Measurements from ENCODE around the gene SOX6. TPM values are rescaled to one million over a fixed set of nuclear protein-coding genes. Genes with fewer than 3 reads are reported as not detected.

Gene SOX6
- total and polyA plus RNA-seq, 2 experiments from 2014 or later, result 0.03 to 0.66 TPM

DNA sequence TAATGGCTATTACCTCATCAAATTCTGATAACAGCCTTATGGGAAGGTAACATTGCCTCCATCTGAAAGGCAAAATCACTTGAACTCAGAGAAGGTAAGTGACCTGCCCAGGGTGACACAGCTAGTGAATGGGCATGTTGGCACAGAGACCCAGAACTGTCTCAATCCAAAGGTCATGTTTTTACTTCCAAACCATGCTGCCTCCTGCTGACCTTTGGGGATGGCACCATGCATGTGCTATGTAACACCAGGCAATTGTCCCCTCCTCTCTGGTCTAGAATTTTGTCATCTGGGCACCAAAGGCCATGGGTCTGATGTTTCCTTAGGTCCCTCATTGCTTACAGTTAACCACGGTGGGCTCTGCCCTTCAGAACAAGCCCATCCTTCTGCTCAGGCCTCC lies 417.4 kb downstream of the SOX6 start:
- TF ChIP-seq, protein P1, sequence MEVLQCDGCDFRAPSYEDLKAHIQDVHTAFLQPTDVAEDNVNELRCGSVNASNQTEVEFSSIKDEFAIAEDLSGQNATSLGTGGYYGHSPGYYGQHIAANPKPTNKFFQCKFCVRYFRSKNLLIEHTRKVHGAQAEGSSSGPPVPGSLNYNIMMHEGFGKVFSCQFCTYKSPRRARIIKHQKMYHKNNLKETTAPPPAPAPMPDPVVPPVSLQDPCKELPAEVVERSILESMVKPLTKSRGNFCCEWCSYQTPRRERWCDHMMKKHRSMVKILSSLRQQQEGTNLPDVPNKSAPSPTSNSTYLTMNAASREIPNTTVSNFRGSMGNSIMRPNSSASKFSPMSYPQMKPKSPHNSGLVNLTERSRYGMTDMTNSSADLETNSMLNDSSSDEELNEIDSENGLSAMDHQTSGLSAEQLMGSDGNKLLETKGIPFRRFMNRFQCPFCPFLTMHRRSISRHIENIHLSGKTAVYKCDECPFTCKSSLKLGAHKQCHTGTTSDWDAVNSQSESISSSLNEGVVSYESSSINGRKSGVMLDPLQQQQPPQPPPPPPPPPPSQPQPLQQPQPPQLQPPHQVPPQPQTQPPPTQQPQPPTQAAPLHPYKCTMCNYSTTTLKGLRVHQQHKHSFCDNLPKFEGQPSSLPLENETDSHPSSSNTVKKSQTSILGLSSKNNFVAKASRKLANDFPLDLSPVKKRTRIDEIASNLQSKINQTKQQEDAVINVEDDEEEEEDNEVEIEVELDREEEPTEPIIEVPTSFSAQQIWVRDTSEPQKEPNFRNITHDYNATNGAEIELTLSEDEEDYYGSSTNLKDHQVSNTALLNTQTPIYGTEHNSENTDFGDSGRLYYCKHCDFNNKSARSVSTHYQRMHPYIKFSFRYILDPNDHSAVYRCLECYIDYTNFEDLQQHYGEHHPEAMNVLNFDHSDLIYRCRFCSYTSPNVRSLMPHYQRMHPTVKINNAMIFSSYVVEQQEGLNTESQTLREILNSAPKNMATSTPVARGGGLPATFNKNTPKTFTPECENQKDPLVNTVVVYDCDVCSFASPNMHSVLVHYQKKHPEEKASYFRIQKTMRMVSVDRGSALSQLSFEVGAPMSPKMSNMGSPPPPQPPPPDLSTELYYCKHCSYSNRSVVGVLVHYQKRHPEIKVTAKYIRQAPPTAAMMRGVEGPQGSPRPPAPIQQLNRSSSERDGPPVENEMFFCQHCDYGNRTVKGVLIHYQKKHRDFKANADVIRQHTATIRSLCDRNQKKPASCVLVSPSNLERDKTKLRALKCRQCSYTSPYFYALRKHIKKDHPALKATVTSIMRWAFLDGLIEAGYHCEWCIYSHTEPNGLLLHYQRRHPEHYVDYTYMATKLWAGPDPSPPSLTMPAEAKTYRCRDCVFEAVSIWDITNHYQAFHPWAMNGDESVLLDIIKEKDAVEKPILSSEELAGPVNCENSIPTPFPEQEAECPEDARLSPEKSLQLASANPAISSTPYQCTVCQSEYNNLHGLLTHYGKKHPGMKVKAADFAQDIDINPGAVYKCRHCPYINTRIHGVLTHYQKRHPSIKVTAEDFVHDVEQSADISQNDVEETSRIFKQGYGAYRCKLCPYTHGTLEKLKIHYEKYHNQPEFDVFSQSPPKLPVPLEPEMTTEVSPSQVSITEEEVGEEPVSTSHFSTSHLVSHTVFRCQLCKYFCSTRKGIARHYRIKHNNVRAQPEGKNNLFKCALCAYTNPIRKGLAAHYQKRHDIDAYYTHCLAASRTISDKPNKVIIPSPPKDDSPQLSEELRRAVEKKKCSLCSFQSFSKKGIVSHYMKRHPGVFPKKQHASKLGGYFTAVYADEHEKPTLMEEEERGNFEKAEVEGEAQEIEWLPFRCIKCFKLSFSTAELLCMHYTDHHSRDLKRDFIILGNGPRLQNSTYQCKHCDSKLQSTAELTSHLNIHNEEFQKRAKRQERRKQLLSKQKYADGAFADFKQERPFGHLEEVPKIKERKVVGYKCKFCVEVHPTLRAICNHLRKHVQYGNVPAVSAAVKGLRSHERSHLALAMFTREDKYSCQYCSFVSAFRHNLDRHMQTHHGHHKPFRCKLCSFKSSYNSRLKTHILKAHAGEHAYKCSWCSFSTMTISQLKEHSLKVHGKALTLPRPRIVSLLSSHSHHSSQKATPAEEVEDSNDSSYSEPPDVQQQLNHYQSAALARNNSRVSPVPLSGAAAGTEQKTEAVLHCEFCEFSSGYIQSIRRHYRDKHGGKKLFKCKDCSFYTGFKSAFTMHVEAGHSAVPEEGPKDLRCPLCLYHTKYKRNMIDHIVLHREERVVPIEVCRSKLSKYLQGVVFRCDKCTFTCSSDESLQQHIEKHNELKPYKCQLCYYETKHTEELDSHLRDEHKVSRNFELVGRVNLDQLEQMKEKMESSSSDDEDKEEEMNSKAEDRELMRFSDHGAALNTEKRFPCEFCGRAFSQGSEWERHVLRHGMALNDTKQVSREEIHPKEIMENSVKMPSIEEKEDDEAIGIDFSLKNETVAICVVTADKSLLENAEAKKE (CRISPR knock-in tag; IDR thresholded peaks at IDR 0.05), result no peak
- TF ChIP-seq EZH2 (IDR thresholded peaks at IDR 0.05; ENCODE audit: low read depth, unreplicated experiment), result no peak
- no peak for TF ChIP-seq ZNF114 (CRISPR knock-in tag; IDR thresholded peaks at IDR 0.05)
- TF ChIP-seq ZNF331 (CRISPR knock-in tag; IDR thresholded peaks at IDR 0.05; ENCODE audit: low read depth), result no peak
- TF ChIP-seq EZH2phosphoT487 (IDR thresholded peaks at IDR 0.05; ENCODE audit: unreplicated experiment), result no peak
- TF ChIP-seq JUNB (IDR thresholded peaks at IDR 0.05; ENCODE audit: unreplicated experiment), result no peak
- TF ChIP-seq, protein P2, sequence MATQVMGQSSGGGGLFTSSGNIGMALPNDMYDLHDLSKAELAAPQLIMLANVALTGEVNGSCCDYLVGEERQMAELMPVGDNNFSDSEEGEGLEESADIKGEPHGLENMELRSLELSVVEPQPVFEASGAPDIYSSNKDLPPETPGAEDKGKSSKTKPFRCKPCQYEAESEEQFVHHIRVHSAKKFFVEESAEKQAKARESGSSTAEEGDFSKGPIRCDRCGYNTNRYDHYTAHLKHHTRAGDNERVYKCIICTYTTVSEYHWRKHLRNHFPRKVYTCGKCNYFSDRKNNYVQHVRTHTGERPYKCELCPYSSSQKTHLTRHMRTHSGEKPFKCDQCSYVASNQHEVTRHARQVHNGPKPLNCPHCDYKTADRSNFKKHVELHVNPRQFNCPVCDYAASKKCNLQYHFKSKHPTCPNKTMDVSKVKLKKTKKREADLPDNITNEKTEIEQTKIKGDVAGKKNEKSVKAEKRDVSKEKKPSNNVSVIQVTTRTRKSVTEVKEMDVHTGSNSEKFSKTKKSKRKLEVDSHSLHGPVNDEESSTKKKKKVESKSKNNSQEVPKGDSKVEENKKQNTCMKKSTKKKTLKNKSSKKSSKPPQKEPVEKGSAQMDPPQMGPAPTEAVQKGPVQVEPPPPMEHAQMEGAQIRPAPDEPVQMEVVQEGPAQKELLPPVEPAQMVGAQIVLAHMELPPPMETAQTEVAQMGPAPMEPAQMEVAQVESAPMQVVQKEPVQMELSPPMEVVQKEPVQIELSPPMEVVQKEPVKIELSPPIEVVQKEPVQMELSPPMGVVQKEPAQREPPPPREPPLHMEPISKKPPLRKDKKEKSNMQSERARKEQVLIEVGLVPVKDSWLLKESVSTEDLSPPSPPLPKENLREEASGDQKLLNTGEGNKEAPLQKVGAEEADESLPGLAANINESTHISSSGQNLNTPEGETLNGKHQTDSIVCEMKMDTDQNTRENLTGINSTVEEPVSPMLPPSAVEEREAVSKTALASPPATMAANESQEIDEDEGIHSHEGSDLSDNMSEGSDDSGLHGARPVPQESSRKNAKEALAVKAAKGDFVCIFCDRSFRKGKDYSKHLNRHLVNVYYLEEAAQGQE (IDR thresholded peaks at IDR 0.05; ENCODE audit: unreplicated experiment), result no peak
- TF ChIP-seq, protein P3, sequence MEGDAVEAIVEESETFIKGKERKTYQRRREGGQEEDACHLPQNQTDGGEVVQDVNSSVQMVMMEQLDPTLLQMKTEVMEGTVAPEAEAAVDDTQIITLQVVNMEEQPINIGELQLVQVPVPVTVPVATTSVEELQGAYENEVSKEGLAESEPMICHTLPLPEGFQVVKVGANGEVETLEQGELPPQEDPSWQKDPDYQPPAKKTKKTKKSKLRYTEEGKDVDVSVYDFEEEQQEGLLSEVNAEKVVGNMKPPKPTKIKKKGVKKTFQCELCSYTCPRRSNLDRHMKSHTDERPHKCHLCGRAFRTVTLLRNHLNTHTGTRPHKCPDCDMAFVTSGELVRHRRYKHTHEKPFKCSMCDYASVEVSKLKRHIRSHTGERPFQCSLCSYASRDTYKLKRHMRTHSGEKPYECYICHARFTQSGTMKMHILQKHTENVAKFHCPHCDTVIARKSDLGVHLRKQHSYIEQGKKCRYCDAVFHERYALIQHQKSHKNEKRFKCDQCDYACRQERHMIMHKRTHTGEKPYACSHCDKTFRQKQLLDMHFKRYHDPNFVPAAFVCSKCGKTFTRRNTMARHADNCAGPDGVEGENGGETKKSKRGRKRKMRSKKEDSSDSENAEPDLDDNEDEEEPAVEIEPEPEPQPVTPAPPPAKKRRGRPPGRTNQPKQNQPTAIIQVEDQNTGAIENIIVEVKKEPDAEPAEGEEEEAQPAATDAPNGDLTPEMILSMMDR (conservative IDR thresholded peaks at IDR 0.05; ENCODE audit: low read depth in 2 of 2), result no peak
- no peak for TF ChIP-seq POLR2AphosphoS5 (IDR thresholded peaks at IDR 0.05; ENCODE audit: low read depth)
- TF ChIP-seq, protein P4, sequence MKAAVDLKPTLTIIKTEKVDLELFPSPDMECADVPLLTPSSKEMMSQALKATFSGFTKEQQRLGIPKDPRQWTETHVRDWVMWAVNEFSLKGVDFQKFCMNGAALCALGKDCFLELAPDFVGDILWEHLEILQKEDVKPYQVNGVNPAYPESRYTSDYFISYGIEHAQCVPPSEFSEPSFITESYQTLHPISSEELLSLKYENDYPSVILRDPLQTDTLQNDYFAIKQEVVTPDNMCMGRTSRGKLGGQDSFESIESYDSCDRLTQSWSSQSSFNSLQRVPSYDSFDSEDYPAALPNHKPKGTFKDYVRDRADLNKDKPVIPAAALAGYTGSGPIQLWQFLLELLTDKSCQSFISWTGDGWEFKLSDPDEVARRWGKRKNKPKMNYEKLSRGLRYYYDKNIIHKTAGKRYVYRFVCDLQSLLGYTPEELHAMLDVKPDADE (IDR thresholded peaks at IDR 0.05), result no peak
- TF ChIP-seq STAT1 (IDR thresholded peaks at IDR 0.05; ENCODE audit: unreplicated experiment), result no peak
- TF ChIP-seq NANOG (IDR thresholded peaks at IDR 0.05; ENCODE audit: borderline replicate concordance), result no peak
- TF ChIP-seq CREB1 (CRISPR knock-in tag; IDR thresholded peaks at IDR 0.05; ENCODE audit: low read depth), result no peak
- ATAC-seq, result no peak
- no peak overlapping the region for H3K4me3 Mint-ChIP-seq

More for the DNA sequence above, 417.4 kb downstream of the SOX6 start:
- H3K36me3 ChIP-seq (ENCODE audit: insufficient read depth), result no peaks in the 10 kb centered on the region
- Mint-ChIP-seq H3K36me3 (ENCODE audit: low read depth) (no peaks in the 10 kb centered on the region), H3K27me3 (ENCODE audit: insufficient read depth, low read depth, poor library complexity) (peaks cover 8% of the 10 kb centered on the region), H3K9me3 (no peaks in the 10 kb centered on the region), H3K27ac (no peak overlapping the region), H3K4me1 (no peaks in the 10 kb centered on the region; the same call in 2 of the 3 replicates)
- H3F3A ChIP-seq (replicated peaks; ENCODE audit: low read depth), result no peaks in the 10 kb centered on the region
- H3K4me3 ChIP-seq, result no peak overlapping the region
- H4K20me1 ChIP-seq (replicated peaks; ENCODE audit: insufficient read depth), result no peaks in the 10 kb centered on the region
- 0 out of 2 replicates have a peak, but pooled peaks cover 10% of the 10 kb centered on the region for H3K9me2 ChIP-seq (ENCODE audit: insufficient read depth)
- no peak for DNase-seq (ENCODE audit: low spot score)
- H3K27ac ChIP-seq (ENCODE audit: low read depth), result no peak overlapping the region
- H3K79me2 ChIP-seq (replicated peaks; ENCODE audit: insufficient read depth), result no peaks in the 10 kb centered on the region
- H3K4me2 ChIP-seq, result no peak overlapping the region
- H3K27me3 ChIP-seq (ENCODE audit: insufficient read depth), result peaks cover 16% of the 10 kb centered on the region; the same call in 1 of the 2 replicates
- no peaks in the 10 kb centered on the region for H3K4me1 ChIP-seq (ENCODE audit: insufficient read depth)
- H2AFZ ChIP-seq, result no peak overlapping the region

All from GM23338 (cell line).